LNCaP clone FGC (cell line): ENCODE results near the gene PPIE.
"Not testable (repeated sequence)": the region's sequence is repeated elsewhere in the genome, so short reads cannot be mapped to it uniquely, and the experiment has no call there.

Source experiments
- DNase-seq: peaks from one replicate; pipeline ENCODE4 v3.0.0-alpha.2; 2011; ENCODE audit warnings: low read depth
- H3K4me3 ChIP-seq: 2 replicates; pipeline ENCODE4 v1.5.1; 2011; ENCODE audit warnings: mild to moderate bottlenecking, low read depth, low read length, control low read depth
- CTCF ChIP-seq: IDR thresholded peaks from 2 replicates; pipeline ENCODE4 v1.5.1; 2012; ENCODE audit warnings: mild to moderate bottlenecking; ENCODE audit not compliant: control insufficient read depth, insufficient read depth; ENCODE audit errors: extremely low read depth

Gene PPIE

GRCh38 chr1:39782103-39782502 is 43.4 kb downstream of the PPIE start:
- no peak for TF ChIP-seq CTCF
- no peak for DNase-seq
- H3K4me3 ChIP-seq, result no peak overlapping the region

- not testable (repeated sequence) for H3K4me3 ChIP-seq, DNase-seq
These were observed 44.0 kb downstream of the PPIE start for GRCh38 chr1:39782685-39783084.

GRCh38 chr1:39786303-39787107 is 47.8 kb downstream of the PPIE start:
- not testable (repeated sequence) for DNase-seq, H3K4me3 ChIP-seq

GRCh38 chr1:39787108-39787375 is 48.4 kb downstream of the PPIE start:
- H3K4me3 ChIP-seq, DNase-seq: not testable (repeated sequence)

GRCh38 chr1:39787468-39787867 is 48.8 kb downstream of the PPIE start:
- no peak for TF ChIP-seq CTCF
- H3K4me3 ChIP-seq, result no peak overlapping the region
- DNase-seq, result no peak

- H3K4me3 ChIP-seq, DNase-seq: not testable (repeated sequence)
These were observed 49.3 kb downstream of the PPIE start for GRCh38 chr1:39787964-39788363.

- peak overlapping the region; percentile 48 for H3K4me3 ChIP-seq
- no peak for DNase-seq
- no peak for TF ChIP-seq CTCF
These were observed 49.7 kb downstream of the PPIE start for GRCh38 chr1:39788426-39788757.

GRCh38 chr1:39788758-39789570 is 50.3 kb downstream of the PPIE start, which contains the start of gene BMP8B:
TSS of gene BMP8B (minus strand) at chr1:39788865. CDS start at chr1:39788485, 380 bp downstream.
- peak within 1 kb of the TSS; percentile 48 for H3K4me3 ChIP-seq
- no peak for DNase-seq
- no peak for TF ChIP-seq CTCF

- TF ChIP-seq CTCF, result no peak
- no peak for DNase-seq
- H3K4me3 ChIP-seq, result no peak overlapping the region
These were observed 51.0 kb downstream of the PPIE start for GRCh38 chr1:39789571-39790110.
